Upper lobe of left lung (tissue), 4 donors: Measurements from ENCODE around the gene GEMIN2.

Experiments used
- EP300 ChIP-seq, 4 donors: sonication (generic); formaldehyde crosslinking; IDR thresholded peaks; one replicate each; pipeline ENCODE4 v1.5.1; 2017; ENCODE audit warnings: antibody characterized with exemption in 4 of 4, control low read depth in 2 of 4
- POLR2A ChIP-seq, 4 donors: fragments of 450-650 bp; IDR thresholded peaks; one replicate each; pipeline ENCODE4 v1.5.1; 2016 to 2017; ENCODE audit warnings: antibody characterized with exemption in 4 of 4, mild to moderate bottlenecking in 2 of 4
- TF ChIP-seq, protein P1 (sequence below), 6 experiments: fragments of 450-650 bp in 4 of 6; fragments of 200-600 bp in 2 of 6; sonication (generic) in 2 of 6; IDR thresholded peaks; one replicate each; pipeline ENCODE4 v1.5.1; 2016 to 2019; ENCODE audit warnings: antibody characterized with exemption in 6 of 6

DNA sequence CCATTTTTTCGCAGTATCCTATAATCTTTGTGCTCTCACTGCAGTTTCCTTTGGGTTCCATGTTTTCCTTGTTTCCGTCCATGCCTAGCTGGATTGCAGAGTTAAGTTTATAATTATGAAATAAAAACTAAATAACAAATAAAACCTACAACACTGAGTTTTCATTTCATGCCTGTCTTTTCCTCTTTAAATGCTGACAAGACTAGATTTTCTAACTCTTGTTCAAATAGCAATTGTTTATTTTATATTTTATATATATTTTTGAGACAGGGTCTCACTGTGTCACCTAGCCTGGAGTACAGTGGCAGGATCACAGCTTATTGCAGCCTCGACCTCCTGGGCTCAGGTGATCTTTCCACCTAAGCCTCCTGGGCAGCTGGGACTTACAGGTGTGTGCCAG is 5.3 kb upstream of the GEMIN2 start:
- no peak for TF ChIP-seq EP300 (IDR thresholded peaks at IDR 0.05)
- TF ChIP-seq, protein P1, sequence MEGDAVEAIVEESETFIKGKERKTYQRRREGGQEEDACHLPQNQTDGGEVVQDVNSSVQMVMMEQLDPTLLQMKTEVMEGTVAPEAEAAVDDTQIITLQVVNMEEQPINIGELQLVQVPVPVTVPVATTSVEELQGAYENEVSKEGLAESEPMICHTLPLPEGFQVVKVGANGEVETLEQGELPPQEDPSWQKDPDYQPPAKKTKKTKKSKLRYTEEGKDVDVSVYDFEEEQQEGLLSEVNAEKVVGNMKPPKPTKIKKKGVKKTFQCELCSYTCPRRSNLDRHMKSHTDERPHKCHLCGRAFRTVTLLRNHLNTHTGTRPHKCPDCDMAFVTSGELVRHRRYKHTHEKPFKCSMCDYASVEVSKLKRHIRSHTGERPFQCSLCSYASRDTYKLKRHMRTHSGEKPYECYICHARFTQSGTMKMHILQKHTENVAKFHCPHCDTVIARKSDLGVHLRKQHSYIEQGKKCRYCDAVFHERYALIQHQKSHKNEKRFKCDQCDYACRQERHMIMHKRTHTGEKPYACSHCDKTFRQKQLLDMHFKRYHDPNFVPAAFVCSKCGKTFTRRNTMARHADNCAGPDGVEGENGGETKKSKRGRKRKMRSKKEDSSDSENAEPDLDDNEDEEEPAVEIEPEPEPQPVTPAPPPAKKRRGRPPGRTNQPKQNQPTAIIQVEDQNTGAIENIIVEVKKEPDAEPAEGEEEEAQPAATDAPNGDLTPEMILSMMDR (IDR thresholded peaks at IDR 0.05) = no peak
- no peak for TF ChIP-seq POLR2A (IDR thresholded peaks at IDR 0.05)
